Calu3 (cell line): ENCODE data around the gene ZNF648. TPM values are rescaled to one million over a fixed set of nuclear protein-coding genes. Genes with fewer than 3 reads are reported as not detected.

ENCODE experiments used
- BruUV-seq: library from RNA; stranded (reverse); fragments of 400-500 nt; replicated peaks from 2 replicates; lab custom pipeline; 2021; lab: Mats Ljungman, UMichigan
- CTCF ChIA-PET: fragments of 300-600 bp; sonication (Branson Sonifier 250); formaldehyde crosslinking; loops from one replicate; lab custom pipeline; 2022; ENCODE audit warnings: antibody characterized with exemption; lab: Charles Lee
- DNase-seq: peaks from one replicate; pipeline ENCODE4 v3.0.0; 2022
- H3K27ac Mint-ChIP-seq: one replicate; pipeline ENCODE4 v1.8.0; 2022; ENCODE audit warnings: mixed read lengths; ENCODE audit not compliant: unreplicated experiment
- H3K27me3 Mint-ChIP-seq: one replicate; pipeline ENCODE4 v1.8.0; 2022; ENCODE audit warnings: mixed read lengths; ENCODE audit not compliant: unreplicated experiment
- H3K36me3 Mint-ChIP-seq: one replicate; pipeline ENCODE4 v1.8.0; 2022; ENCODE audit warnings: mild to moderate bottlenecking, moderate library complexity, mixed read lengths; ENCODE audit not compliant: insufficient read depth, unreplicated experiment
- H3K4me1 Mint-ChIP-seq: one replicate; pipeline ENCODE4 v1.8.0; 2022; ENCODE audit warnings: mild to moderate bottlenecking, low read depth, mixed read lengths; ENCODE audit not compliant: unreplicated experiment
- H3K4me3 Mint-ChIP-seq: one replicate; pipeline ENCODE4 v1.8.0; 2022; ENCODE audit warnings: mild to moderate bottlenecking, low read depth, moderate library complexity, mixed read lengths; ENCODE audit not compliant: unreplicated experiment
- H3K9me3 Mint-ChIP-seq: one replicate; pipeline ENCODE4 v1.8.0; 2022; ENCODE audit warnings: low read depth, mixed read lengths; ENCODE audit not compliant: unreplicated experiment
- CTCF ChIP-seq: fragments of 200-600 bp; IDR thresholded peaks from one replicate; pipeline ENCODE4 v1.8.0; 2022; ENCODE audit warnings: antibody characterized with exemption; ENCODE audit not compliant: unreplicated experiment
- intact Hi-C: fragments of 100-400 bp; cut with micrococcal nuclease; formaldehyde crosslinking; loops from one replicate; pipeline ENCODE4 v1.10.0; 2022; ENCODE audit not compliant: unreplicated experiment
- total RNA-seq: library from RNA; stranded (reverse); gene quantifications from 2 replicates; pipeline ENCODE4 v1.2.3, GENCODE V29; 2022

Gene ZNF648
- total RNA-seq, 1 experiment from 2014 or later: not detected

GRCh38 chr1:182071924-182072323, 10.4 kb upstream of the ZNF648 start:
- Mint-ChIP-seq H3K27me3 (no peaks in the 10 kb centered on the region), H3K9me3 (no peaks in the 10 kb centered on the region)

DNA sequence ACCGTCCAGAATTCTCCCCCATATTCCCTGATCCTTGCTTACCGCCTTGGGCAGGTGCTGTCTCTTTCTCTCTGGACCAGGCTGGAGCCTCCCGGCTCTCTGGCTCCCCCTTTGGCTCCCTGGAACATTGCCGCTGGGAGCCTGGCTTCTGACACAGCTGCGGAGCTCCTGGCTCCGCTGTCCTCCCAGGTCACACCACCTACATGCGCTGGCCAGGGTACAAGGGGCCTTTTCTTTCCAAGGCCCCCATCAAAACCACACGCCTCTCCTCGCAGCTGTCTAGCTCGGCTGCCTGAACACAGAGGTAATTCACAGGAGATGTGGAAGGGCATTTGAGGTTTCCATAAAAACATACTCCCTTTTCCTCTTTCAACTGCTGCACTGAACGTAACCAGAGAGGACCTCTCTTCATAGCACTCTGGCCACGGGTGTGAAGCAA, 7.5 kb upstream of the ZNF648 start:
- peak; percentile 91 for DNase-seq
- Mint-ChIP-seq H3K9me3 (no peaks in the 10 kb centered on the region), H3K27me3 (peaks cover 23% of the 10 kb centered on the region), H3K4me3 (peak overlapping the region; percentile 18), H3K36me3 (no peaks in the 10 kb centered on the region), H3K27ac (no peak overlapping the region), H3K4me1 (no peaks in the 10 kb centered on the region)
- CTCF ChIA-PET: interaction anchor here (0.6 to 1.4 kb wide), 9 partner anchors 11 to 590 kb away, joined by 3 to 22 read pairs (median 4); no protein-coding TSS in a partner anchor
- no TSS peak for BruUV-seq
- intact Hi-C loops: no loop called here
- TF ChIP-seq CTCF: peak; percentile 80

More at GRCh38 chr1:182071924-182072323, 10.4 kb upstream of the ZNF648 start:
- H3K4me3 Mint-ChIP-seq: no peak overlapping the region
- H3K27ac Mint-ChIP-seq: no peak overlapping the region
- H3K36me3 Mint-ChIP-seq: no peaks in the 10 kb centered on the region
- H3K4me1 Mint-ChIP-seq: no peaks in the 10 kb centered on the region
- BruUV-seq: no TSS peak
- no peak for TF ChIP-seq CTCF
- CTCF ChIA-PET: no interaction called here
- intact Hi-C loops: no loop called here
- no peak for DNase-seq

GRCh38 chr1:182066934-182067333, 5.4 kb upstream of the ZNF648 start:
- no peaks in the 10 kb centered on the region for H3K4me1 Mint-ChIP-seq
- H3K36me3 Mint-ChIP-seq: no peaks in the 10 kb centered on the region
- DNase-seq: no peak
- CTCF ChIA-PET: interaction anchor here (1.5 kb wide), 1 partner anchor 12 kb away, joined by 3 read pairs; no protein-coding TSS in a partner anchor
- no peak for TF ChIP-seq CTCF
- intact Hi-C loops: no loop called here
- peaks cover 44% of the 10 kb centered on the region for H3K27me3 Mint-ChIP-seq
- no peak overlapping the region for H3K27ac Mint-ChIP-seq
- H3K9me3 Mint-ChIP-seq: no peaks in the 10 kb centered on the region
- no TSS peak for BruUV-seq
- H3K4me3 Mint-ChIP-seq: no peak overlapping the region

DNA sequence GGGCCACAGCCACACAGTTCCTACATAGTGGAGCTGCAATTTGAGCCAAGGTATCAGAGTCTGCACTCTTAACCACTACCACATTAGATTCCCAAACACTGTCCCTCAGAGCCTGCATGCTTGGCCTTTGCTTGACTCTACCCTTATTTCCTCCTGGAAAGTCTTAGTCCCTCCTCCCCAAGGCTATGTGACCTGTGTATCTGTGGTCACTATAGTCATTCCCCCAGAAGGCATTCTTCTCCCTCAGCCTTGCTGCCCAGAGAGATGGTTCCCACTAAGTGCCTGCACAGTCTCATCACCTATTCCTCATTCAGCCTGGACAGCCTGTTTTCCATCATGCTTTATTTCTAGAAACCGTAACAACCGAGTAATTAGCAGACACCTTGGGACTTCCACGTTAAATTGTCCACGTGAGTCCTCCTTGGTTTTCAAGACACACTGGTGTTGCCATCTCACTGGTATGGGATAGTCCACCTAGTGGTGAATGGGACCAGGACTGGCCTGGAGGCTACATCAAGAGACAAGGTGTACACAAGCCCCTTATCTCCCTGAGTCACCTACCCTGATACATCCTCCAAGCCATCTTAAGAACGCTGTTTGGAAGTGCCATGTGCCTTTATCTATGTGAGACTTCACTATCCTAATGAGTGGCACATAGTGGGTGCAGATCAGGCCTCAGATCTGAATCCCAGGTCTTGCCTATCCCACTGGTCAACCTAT, 3.8 kb upstream of the ZNF648 start:
- TF ChIP-seq CTCF: no peak
- CTCF ChIA-PET: interaction anchor here (0.9 kb wide), 1 partner anchor 10 kb away, joined by 8 read pairs; no protein-coding TSS in a partner anchor
- Mint-ChIP-seq H3K9me3 (no peaks in the 10 kb centered on the region), H3K27me3 (peaks cover 61% of the 10 kb centered on the region), H3K27ac (no peak overlapping the region), H3K4me1 (no peaks in the 10 kb centered on the region), H3K36me3 (no peaks in the 10 kb centered on the region), H3K4me3 (no peak overlapping the region)
- intact Hi-C loops: no loop called here
- no TSS peak for BruUV-seq
- no peak for DNase-seq
